Gastroesophageal sphincter (tissue), 4 donors: ENCODE results near the gene MST1R. TPM values are rescaled to one million over a fixed set of nuclear protein-coding genes. Genes with fewer than 3 reads are reported as not detected.

Experiments
- ATAC-seq: fragments of 150-250 bp; one replicate; pipeline ENCODE4 v1.9.1; 2016; ENCODE audit warnings: mild to moderate bottlenecking, moderate library complexity
- H3K27ac ChIP-seq, 4 donors: fragments of 200-600 bp; sonication (generic) in 3 of 4; 1 replicate in 3 of 4; 2 replicates in 1 of 4; pipeline ENCODE4 v1.5.1; 2016 to 2019
- H3K27me3 ChIP-seq: fragments of 200-600 bp; sonication (generic); one replicate; pipeline ENCODE4 v1.5.1; 2019
- H3K36me3 ChIP-seq, 2 donors: fragments of 200-600 bp; sonication (generic); one replicate each; pipeline ENCODE4 v1.5.1; 2019; ENCODE audit warnings: control low read depth in 1 of 2
- H3K4me1 ChIP-seq, 3 donors: fragments of 200-600 bp; sonication (generic); 1 replicate in 2 of 3; 2 replicates in 1 of 3; pipeline ENCODE4 v1.5.1; 2016 to 2019; ENCODE audit warnings: control low read depth in 2 of 3
- H3K4me3 ChIP-seq, 2 donors: fragments of 200-600 bp; sonication (generic); one replicate each; pipeline ENCODE4 v1.5.1; 2019; ENCODE audit warnings: mild to moderate bottlenecking in 1 of 2, moderate library complexity in 1 of 2
- H3K9me3 ChIP-seq, 3 donors: fragments of 200-600 bp; sonication (generic); one replicate each; pipeline ENCODE4 v1.5.1; 2017 to 2019; ENCODE audit warnings: control low read depth in 2 of 3
- EP300 ChIP-seq: sonication (generic); formaldehyde crosslinking; IDR thresholded peaks from one replicate; pipeline ENCODE4 v1.6.1; 2017; ENCODE audit warnings: antibody characterized with exemption, mild to moderate bottlenecking
- POLR2A ChIP-seq, 2 donors: fragments of 450-650 bp; IDR thresholded peaks; one replicate each; pipeline ENCODE4 v1.6.1; 2017; ENCODE audit warnings: antibody characterized with exemption in 2 of 2, mild to moderate bottlenecking in 2 of 2, moderate library complexity in 1 of 2
- POLR2AphosphoS5 ChIP-seq: sonication (generic); formaldehyde crosslinking; IDR thresholded peaks from one replicate; pipeline ENCODE4 v1.6.1; 2017; ENCODE audit warnings: antibody characterized with exemption
- WGBS, 2 donors: methylation state at CpG; one replicate each; pipeline ENCODE4 v1.1.5; 2018; ENCODE audit warnings: low coverage in 1 of 2; 5-methylcytosine and 5-hydroxymethylcytosine counted together
- total RNA-seq, 4 donors: library from RNA; depleted of rRNA; stranded (reverse); fragments of >200 nt; gene quantifications; one replicate each; pipeline ENCODE4 v1.1.0, GENCODE V29; 2016
- TF ChIP-seq, protein P1 (sequence below), 4 experiments: fragments of 200-600 bp in 2 of 4; fragments of 450-650 bp in 2 of 4; sonication (generic) in 1 of 4; IDR thresholded peaks; one replicate each; pipeline ENCODE4 v1.5.1; 2017 to 2019; ENCODE audit warnings: antibody characterized with exemption in 4 of 4, mild to moderate bottlenecking in 2 of 4, moderate library complexity in 2 of 4

The MST1R gene
- 1 to 10 TPM; 1.2 to 5.9 (median 2.0) TPM for total RNA-seq

DNA sequence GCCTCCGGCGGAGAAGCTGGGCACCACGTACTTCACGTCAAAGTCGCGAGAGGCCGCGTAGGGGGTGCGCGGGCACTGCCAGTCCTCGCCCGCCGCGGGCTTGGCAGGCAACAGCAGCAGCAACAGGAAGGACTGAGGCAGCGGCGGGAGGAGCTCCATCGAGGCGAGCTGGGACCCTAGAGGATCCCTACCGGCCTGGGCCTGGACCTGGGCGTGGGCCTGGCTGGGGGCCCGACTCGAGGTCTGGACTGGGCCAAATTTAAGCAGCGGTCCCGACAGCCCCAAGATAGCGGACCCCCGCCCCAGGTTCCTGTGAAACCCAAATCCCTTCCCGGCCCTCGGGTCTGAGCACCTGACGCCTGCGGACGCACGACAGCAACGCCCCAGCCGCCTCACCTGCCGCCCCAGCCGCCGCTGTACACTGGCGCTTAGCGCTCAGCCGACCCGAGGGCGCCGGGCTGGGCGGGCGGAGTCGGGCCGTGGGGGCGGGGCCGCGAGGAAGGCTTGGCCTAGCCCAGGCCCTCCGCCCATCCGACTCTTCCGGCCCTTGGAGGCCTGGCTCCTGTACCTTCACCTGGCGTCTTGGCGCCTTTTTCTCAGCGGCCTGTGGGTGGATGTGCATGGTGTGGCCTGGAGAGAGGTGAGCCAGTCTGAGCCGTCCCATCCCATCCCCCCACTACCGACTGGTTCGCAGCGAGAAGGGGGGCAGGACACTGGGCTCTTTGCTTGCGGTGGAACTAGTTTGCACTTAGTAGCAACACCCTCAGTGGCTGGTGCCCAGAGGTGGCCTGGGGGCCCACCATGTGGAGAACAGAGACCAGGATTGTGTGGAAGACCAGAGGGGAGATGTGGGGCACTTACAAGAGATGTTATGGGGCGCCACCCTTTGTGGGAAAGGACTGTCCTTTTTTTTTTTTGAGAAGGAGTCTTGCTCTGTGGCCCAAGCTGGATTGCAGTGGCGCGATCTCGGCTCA is at the start of gene MST1R:
Gene MST1R (minus strand): TSS at position 423 of the 974 bp plus-strand sequence. CDS start 264 bp downstream, at position 159.
- 65 to 100% methylated on average over 1 to 5 of the region's 65 CpGs for WGBS, 2 donors
- peak within 1 kb of the TSS; percentile 17 to 52 for H3K4me3 ChIP-seq
- peaks cover 0 to 5% of the 10 kb centered on the region in 2 donors for H3K36me3 ChIP-seq
- peak within 1 kb of the TSS in 3 of 4 donors; percentile 33 to 75 (median 56) for H3K27ac ChIP-seq
- ATAC-seq, result peak; percentile 88
- TF ChIP-seq EP300 (no peak), POLR2A (IDR thresholded peaks at IDR 0.05) (peak in 1 of 2 donors; percentile 8)
- TF ChIP-seq, protein P1, sequence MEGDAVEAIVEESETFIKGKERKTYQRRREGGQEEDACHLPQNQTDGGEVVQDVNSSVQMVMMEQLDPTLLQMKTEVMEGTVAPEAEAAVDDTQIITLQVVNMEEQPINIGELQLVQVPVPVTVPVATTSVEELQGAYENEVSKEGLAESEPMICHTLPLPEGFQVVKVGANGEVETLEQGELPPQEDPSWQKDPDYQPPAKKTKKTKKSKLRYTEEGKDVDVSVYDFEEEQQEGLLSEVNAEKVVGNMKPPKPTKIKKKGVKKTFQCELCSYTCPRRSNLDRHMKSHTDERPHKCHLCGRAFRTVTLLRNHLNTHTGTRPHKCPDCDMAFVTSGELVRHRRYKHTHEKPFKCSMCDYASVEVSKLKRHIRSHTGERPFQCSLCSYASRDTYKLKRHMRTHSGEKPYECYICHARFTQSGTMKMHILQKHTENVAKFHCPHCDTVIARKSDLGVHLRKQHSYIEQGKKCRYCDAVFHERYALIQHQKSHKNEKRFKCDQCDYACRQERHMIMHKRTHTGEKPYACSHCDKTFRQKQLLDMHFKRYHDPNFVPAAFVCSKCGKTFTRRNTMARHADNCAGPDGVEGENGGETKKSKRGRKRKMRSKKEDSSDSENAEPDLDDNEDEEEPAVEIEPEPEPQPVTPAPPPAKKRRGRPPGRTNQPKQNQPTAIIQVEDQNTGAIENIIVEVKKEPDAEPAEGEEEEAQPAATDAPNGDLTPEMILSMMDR (IDR thresholded peaks at IDR 0.05), result peak in 1 of 4 experiments; percentile 12
- H3K9me3 ChIP-seq, result no peaks in the 10 kb centered on the region
- H3K4me1 ChIP-seq, result peaks cover 0 to 68% (median 11%) of the 10 kb centered on the region in 3 donors
- no peaks in the 10 kb centered on the region for H3K27me3 ChIP-seq

DNA sequence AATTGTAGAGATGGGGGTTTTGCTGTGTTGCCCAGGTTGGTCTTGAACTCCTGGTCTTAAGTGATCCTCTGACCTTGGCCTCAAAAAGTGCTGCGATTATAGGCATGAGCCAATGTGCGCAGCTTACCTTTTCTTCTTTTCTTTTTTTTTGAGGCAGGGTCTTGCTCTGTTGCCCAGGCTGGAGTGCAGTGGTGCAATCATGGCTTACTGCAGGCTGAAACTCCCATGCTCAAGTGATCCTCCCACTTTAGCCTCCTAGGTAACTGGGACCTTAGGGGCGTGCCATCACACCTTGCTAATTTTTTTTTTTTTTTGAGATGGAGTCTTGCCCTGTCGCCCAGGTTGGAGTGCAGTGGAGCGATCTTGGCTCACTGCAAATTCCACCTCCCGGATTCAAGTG is 49.3 kb upstream of the MST1R start:
- TF ChIP-seq EP300 (no peak), POLR2AphosphoS5 (no peak), POLR2A (IDR thresholded peaks at IDR 0.05) (no peak)
- TF ChIP-seq, protein P1 (IDR thresholded peaks at IDR 0.05), result no peak
- Histone ChIP-seq H3K4me3 (no peak overlapping the region), H3K9me3 (no peaks in the 10 kb centered on the region), H3K27me3 (no peaks in the 10 kb centered on the region), H3K27ac (no peak overlapping the region), H3K4me1 (peaks cover 0 to 52% (median 7%) of the 10 kb centered on the region in 3 donors), H3K36me3 (no peaks in the 10 kb centered on the region)
- no peak for ATAC-seq
- 85 to 95% methylated on average over 5 to 6 of the region's 6 CpGs for WGBS, 2 donors

DNA sequence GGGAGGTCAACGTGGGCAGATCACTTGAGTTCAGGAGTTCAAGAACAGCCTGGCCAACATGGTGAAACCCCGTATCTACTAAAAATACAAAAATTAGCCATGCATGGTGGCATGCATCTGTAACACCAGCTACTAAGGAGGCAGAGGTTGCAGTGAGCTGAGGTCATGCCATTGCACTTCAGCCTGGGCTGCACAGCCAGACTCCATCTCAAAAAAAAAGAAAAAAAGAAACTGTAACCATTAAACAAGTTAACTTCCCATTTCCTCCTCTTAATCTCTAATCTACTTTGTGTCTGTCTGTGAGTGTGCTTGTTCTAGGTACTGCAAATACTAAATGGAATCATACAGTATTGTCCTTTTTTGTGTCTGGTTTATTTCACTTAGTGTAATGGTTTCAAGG is 39.0 kb upstream of the MST1R start:
- no peak for TF ChIP-seq POLR2A (IDR thresholded peaks at IDR 0.05)
- TF ChIP-seq, protein P1 (IDR thresholded peaks at IDR 0.05), result no peak
- TF ChIP-seq POLR2AphosphoS5, result no peak
- no peak for TF ChIP-seq EP300
- ATAC-seq, result no peak
- H3K4me1 ChIP-seq, result peaks cover 0 to 45% (median 13%) of the 10 kb centered on the region in 3 donors
- 50 to 71% methylated on average over 1 to 2 of the region's 2 CpGs for WGBS, 2 donors
- no peak overlapping the region for H3K27ac ChIP-seq
- no peaks in the 10 kb centered on the region for H3K27me3 ChIP-seq
- H3K4me3 ChIP-seq, result no peak overlapping the region
- H3K9me3 ChIP-seq, result no peaks in the 10 kb centered on the region
- H3K36me3 ChIP-seq, result peaks cover 0 to 7% of the 10 kb centered on the region in 2 donors

DNA sequence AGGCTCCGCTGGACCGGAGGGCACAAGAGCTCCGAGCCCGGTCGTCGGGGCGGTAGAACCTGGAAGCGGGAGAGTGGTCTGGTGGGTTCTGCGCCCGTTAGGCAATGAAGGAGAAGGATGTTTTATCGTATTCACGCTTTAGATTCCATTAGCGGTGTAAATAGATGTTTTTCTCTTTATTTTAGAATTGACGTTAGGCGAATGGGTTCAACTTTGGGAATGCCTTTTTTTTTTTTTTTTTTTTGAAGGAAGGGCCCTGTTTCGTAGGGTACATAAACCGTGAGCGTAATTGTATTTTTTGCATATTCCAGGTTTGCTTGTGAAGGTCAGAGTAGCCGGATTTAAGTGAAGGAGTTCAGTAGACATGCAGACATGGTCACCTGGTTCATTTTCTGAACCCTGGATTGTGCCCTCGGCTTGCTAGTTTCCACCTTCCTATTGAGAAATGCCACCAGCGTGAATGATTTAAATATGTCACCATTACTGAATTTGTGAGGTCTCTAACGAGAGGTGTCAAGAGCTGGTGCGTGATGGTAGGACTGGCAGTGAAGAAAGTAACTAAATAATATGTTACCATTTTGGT is 37.1 kb upstream of the MST1R start:
- ATAC-seq, result no peak
- Histone ChIP-seq H3K36me3 (no peaks in the 10 kb centered on the region), H3K27ac (peak overlapping the region; percentile 48 to 98 (median 96)), H3K4me1 (peaks cover 0 to 36% (median 13%) of the 10 kb centered on the region in 3 donors), H3K9me3 (no peaks in the 10 kb centered on the region), H3K27me3 (no peaks in the 10 kb centered on the region), H3K4me3 (peak overlapping the region; percentile 38 to 80)
- TF ChIP-seq, protein P1 (IDR thresholded peaks at IDR 0.05), result no peak
- TF ChIP-seq POLR2AphosphoS5 (no peak), POLR2A (IDR thresholded peaks at IDR 0.05) (no peak), EP300 (no peak)
- 7 to 9% methylated on average over 16 to 20 of the region's 23 CpGs for WGBS, 2 donors
